CD14-positive monocyte (primary cell): Measurements from ENCODE around the gene MADD. TPM values are rescaled to one million over a fixed set of nuclear protein-coding genes. Genes with fewer than 3 reads are reported as not detected.

Experiments used
- DNase-seq, 3 donors: peaks; one replicate each; pipeline ENCODE4 v3.0.0-alpha.2; 2011 to 2022
- H2AFZ ChIP-seq: 2 replicates; pipeline ENCODE4 v1.6.0; 2012; ENCODE audit warnings: mild to moderate bottlenecking, low read depth, low read length, inconsistent platforms; ENCODE audit not compliant: insufficient read depth, poor library complexity, severe bottlenecking
- H3K27ac ChIP-seq, 2 donors: 1 replicate in 1 of 2; 2 replicates in 1 of 2; pipeline ENCODE4 v1.5.1; 2012 to 2013; ENCODE audit warnings: low read length in 2 of 2, control low read depth in 1 of 2, inconsistent platforms in 1 of 2, low read depth in 1 of 2, mild to moderate bottlenecking in 1 of 2
- H3K27me3 ChIP-seq, 2 donors: one replicate each; pipeline versions ENCODE4 v1.6.0 to v1.6.1; 2011 to 2013; ENCODE audit warnings: low read length in 2 of 2; ENCODE audit not compliant: control insufficient read depth in 2 of 2, insufficient read depth in 2 of 2
- H3K36me3 ChIP-seq, 2 donors: replicated peaks in 1 of 2; 1 replicate in 1 of 2; 2 replicates in 1 of 2; pipeline versions ENCODE4 v1.5.1 to v1.6.1; 2012 to 2013; ENCODE audit warnings: low read length in 2 of 2, control low read depth in 1 of 2, inconsistent platforms in 1 of 2, mild to moderate bottlenecking in 1 of 2; ENCODE audit not compliant: insufficient read depth in 2 of 2, control insufficient read depth in 1 of 2
- H3K4me1 ChIP-seq, 2 donors: 1 replicate in 1 of 2; 2 replicates in 1 of 2; pipeline versions ENCODE4 v1.5.1 to v1.6.1; 2012 to 2013; ENCODE audit warnings: low read length in 2 of 2, control low read depth in 1 of 2, inconsistent platforms in 1 of 2, mild to moderate bottlenecking in 1 of 2, moderate library complexity in 1 of 2; ENCODE audit not compliant: insufficient read depth in 2 of 2, control insufficient read depth in 1 of 2
- H3K4me2 ChIP-seq: replicated peaks from 2 replicates; pipeline ENCODE3; 2012; ENCODE audit warnings: low read length, moderate library complexity, mild to moderate bottlenecking; ENCODE audit not compliant: poor library complexity, severe bottlenecking; ENCODE audit errors: extremely low read depth
- H3K4me3 ChIP-seq, 3 experiments: fragments of 200-600 bp in 1 of 3; sonication (generic) in 1 of 3; replicated peaks in 1 of 3; 1 replicate in 2 of 3; 2 replicates in 1 of 3; pipeline ENCODE4 v1.5.1; 2011 to 2013; ENCODE audit warnings: low read length in 3 of 3, mild to moderate bottlenecking in 3 of 3, control low read depth in 2 of 3, low read depth in 2 of 3, inconsistent platforms in 1 of 3, moderate library complexity in 1 of 3
- H3K79me2 ChIP-seq: 2 replicates; pipeline ENCODE4 v1.6.0; 2012; ENCODE audit warnings: mild to moderate bottlenecking, control low read depth, inconsistent platforms, low read length, moderate library complexity; ENCODE audit not compliant: insufficient read depth
- H3K9ac ChIP-seq: 2 replicates; pipeline ENCODE4 v1.6.0; 2017; ENCODE audit warnings: low read length, mild to moderate bottlenecking; ENCODE audit not compliant: insufficient read depth, poor library complexity, severe bottlenecking
- H3K9me3 ChIP-seq, 2 donors: replicated peaks in 1 of 2; 1 replicate in 1 of 2; 2 replicates in 1 of 2; pipeline versions ENCODE4 v1.5.1 to v1.6.1; 2012 to 2013; ENCODE audit warnings: low read length in 2 of 2, control low read depth in 1 of 2; ENCODE audit not compliant: control insufficient read depth in 1 of 2, insufficient read depth in 1 of 2
- H4K20me1 ChIP-seq: 2 replicates; pipeline ENCODE4 v1.6.0; 2012; ENCODE audit warnings: mild to moderate bottlenecking, low read length, control low read depth, moderate library complexity; ENCODE audit not compliant: insufficient read depth
- H3K27ac Mint-ChIP-seq, 7 donors: one replicate each; pipeline ENCODE4 v1.8.0; 2020; ENCODE audit warnings: mild to moderate bottlenecking in 7 of 7, mixed read lengths in 7 of 7, moderate library complexity in 6 of 7, inconsistent platforms in 2 of 7
- H3K27me3 Mint-ChIP-seq, 3 donors: one replicate each; pipeline ENCODE4 v1.8.0; 2021 to 2022; ENCODE audit warnings: low read depth in 3 of 3, mild to moderate bottlenecking in 3 of 3, mixed read lengths in 3 of 3, moderate library complexity in 3 of 3, inconsistent platforms in 1 of 3
- H3K36me3 Mint-ChIP-seq, 2 donors: one replicate each; pipeline ENCODE4 v1.8.0; 2020; ENCODE audit warnings: mixed read lengths in 2 of 2, inconsistent platforms in 1 of 2, mild to moderate bottlenecking in 1 of 2
- H3K4me1 Mint-ChIP-seq: one replicate; pipeline ENCODE4 v1.8.0; 2020; ENCODE audit warnings: mild to moderate bottlenecking, mixed read lengths
- H3K4me3 Mint-ChIP-seq, 2 donors: one replicate each; pipeline ENCODE4 v1.8.0; 2020; ENCODE audit warnings: mild to moderate bottlenecking in 2 of 2, mixed read lengths in 2 of 2, moderate library complexity in 1 of 2
- H3K9me3 Mint-ChIP-seq, 7 donors: one replicate each; pipeline ENCODE4 v1.8.0; 2020 to 2022; ENCODE audit warnings: mixed read lengths in 7 of 7, mild to moderate bottlenecking in 6 of 7, moderate library complexity in 6 of 7, inconsistent platforms in 2 of 7
- WGBS: methylation state at CpG from one replicate; pipeline ENCODE4 v1.1.5; 2013; ENCODE audit warnings: missing lambda C conversion rate; ENCODE audit not compliant: insufficient coverage; 5-methylcytosine and 5-hydroxymethylcytosine counted together
- intact Hi-C, 2 donors: fragments of 100-400 bp; cut with micrococcal nuclease; formaldehyde crosslinking; loops; one replicate each; pipeline versions ENCODE4 v1.15.0 to v1.15.1; 2023
- polyA plus RNA-seq, 3 donors: library from polyadenylated mRNA; depleted of rRNA in 1 of 3; unstranded in 2 of 3; stranded (reverse) in 1 of 3; fragments of 300-500 nt in 2 of 3; fragments of >200 nt in 1 of 3; fragmentation: Illumina TruSeq in 2 of 3; gene quantifications; 1 replicate in 2 of 3; 2 replicates in 1 of 3; pipeline ENCODE4 v1.2.3, GENCODE V29; 2012 to 2021
- TF ChIP-seq, protein P1 (sequence below): fragments of 200-600 bp; IDR thresholded peaks from one replicate; pipeline ENCODE4 v1.8.0; 2022; ENCODE audit warnings: antibody characterized with exemption, mild to moderate bottlenecking

Gene MADD
- polyA plus RNA-seq, 3 donors = 6.4 to 58.1 (median 12.2) TPM

DNA sequence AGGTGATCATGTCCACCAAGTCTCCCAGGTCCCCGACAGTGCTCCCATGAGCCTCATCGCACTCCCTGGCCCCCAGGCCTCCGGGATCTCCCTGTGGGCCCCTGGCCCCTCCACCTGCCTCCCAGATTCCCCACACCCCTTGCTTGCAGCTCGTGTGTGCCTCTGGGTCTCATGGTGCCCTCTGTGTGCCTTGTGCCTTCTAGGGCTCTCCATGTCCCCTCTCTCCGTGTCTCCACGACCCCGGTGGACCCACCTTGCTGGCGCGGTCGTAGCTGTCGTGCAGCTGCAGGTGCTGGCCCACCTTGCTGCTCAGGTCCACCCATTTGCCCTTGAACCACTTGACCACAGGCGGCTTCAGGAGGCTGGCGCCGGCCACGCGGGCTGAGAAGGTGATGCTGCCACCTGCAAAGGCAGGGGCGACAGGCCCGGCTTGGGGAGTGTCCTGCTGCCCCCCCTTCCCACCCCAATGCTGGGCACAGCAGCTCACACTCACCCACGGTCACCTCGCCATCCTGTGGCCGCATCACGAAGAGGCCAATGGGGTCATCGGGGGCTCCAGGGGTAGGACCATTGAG lies 79.7 kb downstream of the MADD start:
- no peaks in the 10 kb centered on the region for H3K4me1 ChIP-seq
- H3K9ac ChIP-seq = no peak overlapping the region
- H3K4me3 ChIP-seq = no peak overlapping the region
- Mint-ChIP-seq H3K4me3 (no peak overlapping the region), H3K27ac (peak overlapping the region in 2 of 7 donors; percentile 46 to 60), H3K36me3 (peaks cover 19 to 42% of the 10 kb centered on the region in 2 donors), H3K9me3 (peaks cover 0 to 2% (median 0%) of the 10 kb centered on the region in 7 donors), H3K4me1 (peaks cover 3% of the 10 kb centered on the region), H3K27me3 (peaks cover 0 to 7% (median 1%) of the 10 kb centered on the region in 3 donors)
- H3K27me3 ChIP-seq = no peaks in the 10 kb centered on the region
- H2AFZ ChIP-seq = no peak overlapping the region
- peaks cover 15 to 41% of the 10 kb centered on the region in 2 donors for H3K36me3 ChIP-seq
- no peak overlapping the region for H3K4me2 ChIP-seq
- whole genome bisulfite sequencing = 95% methylated on average over 18 of the region's 23 CpGs
- H4K20me1 ChIP-seq = peaks cover 59% of the 10 kb centered on the region
- H3K9me3 ChIP-seq = no peaks in the 10 kb centered on the region
- H3K79me2 ChIP-seq = no peaks in the 10 kb centered on the region
- no peak for DNase-seq
- no peak overlapping the region for H3K27ac ChIP-seq
- TF ChIP-seq, protein P1, sequence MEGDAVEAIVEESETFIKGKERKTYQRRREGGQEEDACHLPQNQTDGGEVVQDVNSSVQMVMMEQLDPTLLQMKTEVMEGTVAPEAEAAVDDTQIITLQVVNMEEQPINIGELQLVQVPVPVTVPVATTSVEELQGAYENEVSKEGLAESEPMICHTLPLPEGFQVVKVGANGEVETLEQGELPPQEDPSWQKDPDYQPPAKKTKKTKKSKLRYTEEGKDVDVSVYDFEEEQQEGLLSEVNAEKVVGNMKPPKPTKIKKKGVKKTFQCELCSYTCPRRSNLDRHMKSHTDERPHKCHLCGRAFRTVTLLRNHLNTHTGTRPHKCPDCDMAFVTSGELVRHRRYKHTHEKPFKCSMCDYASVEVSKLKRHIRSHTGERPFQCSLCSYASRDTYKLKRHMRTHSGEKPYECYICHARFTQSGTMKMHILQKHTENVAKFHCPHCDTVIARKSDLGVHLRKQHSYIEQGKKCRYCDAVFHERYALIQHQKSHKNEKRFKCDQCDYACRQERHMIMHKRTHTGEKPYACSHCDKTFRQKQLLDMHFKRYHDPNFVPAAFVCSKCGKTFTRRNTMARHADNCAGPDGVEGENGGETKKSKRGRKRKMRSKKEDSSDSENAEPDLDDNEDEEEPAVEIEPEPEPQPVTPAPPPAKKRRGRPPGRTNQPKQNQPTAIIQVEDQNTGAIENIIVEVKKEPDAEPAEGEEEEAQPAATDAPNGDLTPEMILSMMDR = no peak
- intact Hi-C loops = no loop called here

GRCh38 chr11:47350315-47350714 lies 80.4 kb downstream of the MADD start:
- TF ChIP-seq, protein P1 = no peak
- DNase-seq = no peak
- 87% methylated on average over 7 of the region's 9 CpGs for WGBS
- H3K4me1 ChIP-seq = no peaks in the 10 kb centered on the region
- no peak overlapping the region for H3K4me3 ChIP-seq
- H3K27ac ChIP-seq = no peak overlapping the region
- peaks cover 66% of the 10 kb centered on the region for H4K20me1 ChIP-seq
- no peaks in the 10 kb centered on the region for H3K9me3 ChIP-seq
- H3K27me3 ChIP-seq = no peaks in the 10 kb centered on the region
- H3K36me3 ChIP-seq = peaks cover 18 to 48% of the 10 kb centered on the region in 2 donors
- peaks cover 20 to 41% of the 10 kb centered on the region in 2 donors for H3K36me3 Mint-ChIP-seq
- peaks cover 0 to 7% (median 1%) of the 10 kb centered on the region in 3 donors for H3K27me3 Mint-ChIP-seq
- H3K4me1 Mint-ChIP-seq = peaks cover 3% of the 10 kb centered on the region
- H3K79me2 ChIP-seq = no peaks in the 10 kb centered on the region
- H3K4me3 Mint-ChIP-seq = no peak overlapping the region
- H2AFZ ChIP-seq = no peak overlapping the region
- H3K9ac ChIP-seq = no peak overlapping the region
- no peak overlapping the region for H3K4me2 ChIP-seq
- H3K27ac Mint-ChIP-seq = peak overlapping the region in 2 of 7 donors; percentile 51 to 63
- peaks cover 0 to 2% (median 0%) of the 10 kb centered on the region in 7 donors for H3K9me3 Mint-ChIP-seq
- intact Hi-C loops = no loop called here
